H1 (cell line): ENCODE measurements around the gene FAM131C. TPM values are rescaled to one million over a fixed set of nuclear protein-coding genes. Genes with fewer than 3 reads are reported as not detected.

Experiments
- CTBP2 ChIP-seq: IDR thresholded peaks from 2 replicates; pipeline ENCODE4 v1.7.0; 2011; ENCODE audit warnings: borderline replicate concordance, mild to moderate bottlenecking, moderate library complexity, mixed read lengths, low read length; ENCODE audit not compliant: insufficient read depth, insufficient read length
- EGR1 ChIP-seq: IDR thresholded peaks from 2 replicates; pipeline ENCODE4 v1.6.1; 2011; ENCODE audit warnings: low read depth, low read length, borderline replicate concordance
- GABPA ChIP-seq: IDR thresholded peaks from 2 replicates; pipeline ENCODE4 v1.6.1; 2011; ENCODE audit warnings: mild to moderate bottlenecking, low read length, moderate library complexity, borderline replicate concordance; ENCODE audit not compliant: insufficient read depth
- SP1 ChIP-seq: IDR thresholded peaks from 2 replicates; pipeline ENCODE4 v1.6.1; 2011; ENCODE audit warnings: low read depth, low read length
- ZNF274 ChIP-seq: IDR thresholded peaks from 2 replicates; pipeline ENCODE4 v1.7.0; 2012; ENCODE audit warnings: low read length, borderline replicate concordance; ENCODE audit errors: extremely low read depth
- polyA plus RNA-seq, 7 experiments: library from polyadenylated mRNA; depleted of rRNA in 3 of 7; stranded (reverse) in 5 of 7; unstranded in 2 of 7; fragments of >200 nt in 5 of 7; fragments of 200-250 nt in 2 of 7; gene quantifications; 1 replicate in 5 of 7; 2 replicates in 1 of 7; 4 replicates in 1 of 7; pipeline versions ENCODE4 v1.2.1 to v1.2.3, GENCODE V29; 2011 to 2013; ENCODE audit warnings: missing spikeins in 2 of 7, mixed read lengths in 2 of 7
- total RNA-seq: library from RNA; stranded (reverse); fragmentation: NEBNext Ultra II Directional; extraction: Animal tissue kit (Norgen Biotek cat#: 25700); gene quantifications from 2 replicates; pipeline ENCODE4 v1.2.1, GENCODE V29; 2021
- TF ChIP-seq, protein P1 (sequence below): IDR thresholded peaks from 2 replicates; pipeline ENCODE4 v1.6.1; 2012; ENCODE audit warnings: inconsistent platforms

The FAM131C gene
- total and polyA plus RNA-seq, 2 of the 8 experiments (the other 6 are each of a cell fraction or from before 2014, with no cell fraction given), result 0.73 to 0.78 TPM

DNA sequence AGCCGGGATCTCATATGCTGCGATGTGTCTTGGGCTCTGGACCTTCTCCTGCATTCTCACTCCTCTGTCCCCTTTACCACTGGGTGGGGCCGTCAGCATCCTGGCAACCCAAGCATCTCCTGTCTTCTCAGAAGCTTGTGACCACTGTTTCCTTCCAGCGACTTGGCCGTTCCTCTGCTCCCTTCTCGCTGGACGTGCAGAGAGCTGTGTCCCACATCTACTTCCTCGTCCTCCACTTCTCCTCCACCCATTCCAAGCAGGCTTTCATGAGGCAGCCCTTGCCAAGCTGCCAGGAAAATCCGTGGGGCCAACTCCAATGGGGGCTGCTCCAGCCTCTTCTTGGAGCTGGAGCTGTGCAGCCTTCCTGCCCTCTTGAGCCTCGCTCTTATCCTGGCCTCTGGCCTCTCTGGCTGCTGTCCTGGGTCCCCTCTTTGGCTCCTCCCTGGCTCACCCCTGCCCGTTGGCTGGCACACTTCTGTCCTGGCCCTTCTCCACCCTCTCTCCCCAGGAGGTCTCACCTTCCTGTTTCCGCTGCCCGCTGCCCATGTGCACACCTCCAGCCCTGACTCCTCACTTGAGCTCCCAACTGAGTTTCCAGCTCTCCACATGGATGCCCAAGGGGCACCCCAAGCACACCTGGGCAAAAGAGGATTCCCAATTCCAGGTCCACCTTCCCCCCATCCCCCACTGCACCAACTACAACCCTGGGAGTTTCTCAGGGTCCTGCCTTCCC, 8.7 kb downstream of the FAM131C start (continued):
- TF ChIP-seq EGR1, result no peak
- TF ChIP-seq, protein P1, sequence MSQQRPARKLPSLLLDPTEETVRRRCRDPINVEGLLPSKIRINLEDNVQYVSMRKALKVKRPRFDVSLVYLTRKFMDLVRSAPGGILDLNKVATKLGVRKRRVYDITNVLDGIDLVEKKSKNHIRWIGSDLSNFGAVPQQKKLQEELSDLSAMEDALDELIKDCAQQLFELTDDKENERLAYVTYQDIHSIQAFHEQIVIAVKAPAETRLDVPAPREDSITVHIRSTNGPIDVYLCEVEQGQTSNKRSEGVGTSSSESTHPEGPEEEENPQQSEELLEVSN, result no peak
- TF ChIP-seq CTBP2, result no peak
- TF ChIP-seq GABPA, result no peak
- TF ChIP-seq ZNF274, result no peak
- no peak for TF ChIP-seq SP1
